HG03558 (cell line): ENCODE results near the gene C16orf90.
A peak's percentile ranks its signal among the peaks of the same experiment; 100 is the strongest.

Experiments
- ATAC-seq: cut with Tn5 transposase; IDR thresholded peaks from one replicate; pipeline ENCODE4 v1.9.1; 2021; ENCODE audit warnings: moderate number of reproducible peaks; ENCODE audit not compliant: unreplicated experiment; ENCODE audit errors: extremely low read depth

Gene C16orf90

DNA sequence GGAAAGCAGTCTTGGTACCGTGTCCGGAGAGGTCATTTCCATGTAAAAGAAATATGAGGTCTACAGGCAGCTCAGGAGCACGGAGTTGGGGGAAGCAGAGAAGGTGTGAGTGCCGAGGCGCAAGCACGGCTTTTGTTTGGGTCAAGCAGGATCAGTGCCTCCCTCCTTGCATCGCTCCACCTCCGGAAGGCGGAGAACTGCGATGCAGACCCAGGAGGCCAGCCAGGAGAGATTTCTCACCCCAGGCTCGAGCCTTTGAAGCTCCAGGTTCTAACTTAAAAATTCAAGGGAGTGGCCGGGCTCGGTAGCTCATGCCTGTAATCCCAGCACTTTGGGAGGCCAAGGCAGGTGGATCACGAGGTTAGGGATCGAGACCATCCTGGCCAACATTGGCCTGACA, 26.8 kb downstream of the C16orf90 start:
- no peak for ATAC-seq

DNA sequence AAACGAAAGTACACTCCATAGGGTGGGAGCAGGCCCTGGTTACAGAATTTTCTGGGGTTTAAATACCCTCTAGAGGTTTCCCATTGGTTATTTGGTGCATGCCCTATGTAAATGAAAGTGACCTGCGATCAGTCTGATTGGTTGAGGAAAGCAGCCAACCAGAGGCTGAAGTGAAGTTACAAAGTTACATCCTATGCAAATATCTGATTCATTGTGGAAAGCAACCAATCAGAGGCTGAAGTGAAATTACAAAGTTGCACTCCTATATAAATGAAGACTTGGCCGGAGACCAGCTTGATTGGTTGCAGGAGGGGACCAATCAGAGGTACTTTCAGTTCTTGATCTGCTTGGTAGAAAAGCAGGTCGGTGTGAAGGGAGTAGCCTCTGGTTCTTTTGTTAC, 27.4 kb downstream of the C16orf90 start:
- no peak for ATAC-seq

DNA sequence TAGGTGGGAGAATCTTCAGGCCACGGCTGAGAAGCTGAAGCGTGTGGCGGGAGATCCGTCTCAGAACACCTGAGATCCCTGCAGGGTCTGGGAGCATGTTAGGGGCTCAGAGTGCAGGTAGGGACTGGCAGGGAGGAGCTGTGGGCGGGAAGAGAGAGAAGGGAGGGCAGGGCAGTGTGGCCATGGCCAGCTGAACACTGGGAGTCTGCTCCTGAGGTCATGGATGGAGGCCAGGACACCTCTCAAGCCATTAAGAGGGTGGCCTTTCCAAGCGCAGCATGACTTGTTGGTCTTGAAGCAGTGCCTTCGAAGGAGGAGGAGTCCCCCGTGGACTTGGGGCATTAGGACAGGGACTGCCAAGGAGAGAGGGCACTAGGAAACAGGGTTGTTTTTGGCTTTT, 28.1 kb downstream of the C16orf90 start:
- no peak for ATAC-seq

DNA sequence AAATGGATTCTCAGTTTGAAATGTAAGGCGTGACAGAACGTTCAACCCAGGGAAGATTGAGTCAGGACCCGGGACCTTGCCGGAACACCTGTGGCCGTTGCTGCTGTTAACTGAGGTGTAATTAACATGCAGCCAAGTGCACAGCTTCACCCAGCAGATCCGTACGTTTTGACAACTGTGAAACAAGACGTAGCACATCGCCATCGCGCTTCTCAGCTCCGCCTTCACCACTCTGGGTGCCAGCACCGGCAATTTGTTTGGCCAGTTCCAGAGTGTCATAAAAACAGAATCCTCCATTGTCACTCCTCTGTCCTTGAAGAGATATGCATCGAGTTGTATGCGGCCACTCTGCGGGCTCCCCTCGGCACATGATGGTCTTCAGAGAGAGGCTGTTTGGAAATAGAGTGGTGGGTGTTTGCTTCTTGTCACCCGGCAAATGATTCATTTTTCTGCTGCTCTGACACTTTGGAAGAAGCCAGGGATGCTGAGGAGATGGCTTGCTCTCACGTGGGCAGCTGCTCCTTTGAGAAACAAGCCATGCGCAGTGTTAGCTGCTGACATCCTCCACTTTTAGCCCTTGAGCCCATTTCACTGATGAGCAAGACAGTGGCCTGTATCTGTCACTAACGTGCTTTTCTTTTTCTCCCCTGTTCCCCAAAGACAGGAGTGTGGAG, 29.2 kb downstream of the C16orf90 start:
- ATAC-seq, result no peak

DNA sequence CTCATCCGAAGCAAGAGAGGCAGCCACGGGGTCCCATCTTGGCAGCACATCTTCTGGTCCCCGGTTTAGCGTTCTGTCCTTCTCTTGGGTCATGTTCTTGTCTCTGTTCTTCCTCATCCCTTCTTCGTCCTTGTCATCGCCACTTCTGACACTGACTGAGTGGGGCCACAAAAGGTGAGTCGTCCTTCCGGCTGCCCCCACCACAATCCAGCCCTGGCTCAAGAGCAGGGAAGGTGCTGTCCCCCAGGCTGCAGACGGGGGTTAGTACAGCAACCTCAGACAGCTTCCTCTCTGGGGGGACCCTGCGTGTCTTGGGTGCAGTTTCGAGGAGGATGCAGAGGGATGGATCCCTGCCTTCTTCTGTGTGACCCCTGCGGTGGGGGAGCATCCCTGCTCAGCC, 30.0 kb downstream of the C16orf90 start:
- no peak for ATAC-seq

DNA sequence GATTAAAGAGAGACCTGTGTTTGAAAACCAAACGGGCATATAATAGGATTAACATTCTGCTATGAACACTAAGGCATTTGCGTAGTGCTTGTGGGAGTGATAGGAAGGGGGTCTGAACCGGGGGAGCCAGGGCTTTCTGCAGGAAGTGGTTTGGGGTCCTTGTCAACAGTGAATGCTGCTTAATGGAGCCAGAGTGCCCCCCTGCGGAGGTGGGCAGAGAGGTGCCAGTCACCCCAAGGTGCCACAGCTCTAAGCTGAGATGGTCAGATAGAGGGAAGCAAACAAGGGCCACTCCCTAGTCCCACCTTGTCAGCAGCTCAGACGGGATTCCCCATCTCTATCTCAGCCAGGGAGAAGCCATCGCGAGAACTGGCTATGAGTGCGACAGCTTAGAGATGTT, 34.1 kb downstream of the C16orf90 start:
- no peak for ATAC-seq

DNA sequence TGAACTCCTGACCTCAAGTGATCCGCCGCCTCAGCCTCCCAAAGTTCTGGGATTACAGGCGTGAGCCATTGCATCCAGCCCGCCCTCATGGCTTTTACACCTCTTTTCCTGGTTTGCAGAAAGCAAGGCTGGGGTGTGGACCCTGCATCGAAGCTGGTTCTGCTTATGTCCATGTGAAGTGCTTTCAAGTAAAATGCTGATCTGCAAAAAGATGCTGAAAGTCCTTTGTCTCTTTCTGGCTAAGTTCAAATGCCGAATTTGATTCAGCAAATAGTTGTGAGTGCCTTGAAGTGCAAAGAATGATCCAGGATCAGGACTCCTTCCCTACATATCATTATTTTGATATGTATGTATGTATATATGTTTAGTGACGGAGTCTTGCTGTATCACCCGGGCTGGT, 34.7 kb downstream of the C16orf90 start:
- no peak for ATAC-seq

DNA sequence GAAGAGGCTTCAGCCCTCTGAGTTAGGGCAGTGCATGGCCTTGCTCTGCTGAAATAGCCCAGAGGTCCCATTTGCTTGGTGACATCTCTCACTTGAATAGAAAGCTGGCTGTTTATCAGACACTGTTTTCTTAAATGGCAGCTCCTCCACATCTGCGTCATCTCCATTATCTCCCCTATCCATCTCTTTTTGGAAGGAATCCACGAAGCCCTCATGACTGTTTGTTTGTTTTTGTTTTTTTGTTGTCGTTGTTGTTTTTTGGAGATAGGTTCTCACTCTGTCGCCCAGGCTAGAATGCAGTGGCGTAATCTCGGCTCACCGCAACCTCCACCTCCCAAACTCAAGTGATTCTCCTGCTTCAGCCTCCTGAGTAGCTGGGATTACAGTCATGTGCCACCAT, 35.2 kb downstream of the C16orf90 start:
- no peak for ATAC-seq

DNA sequence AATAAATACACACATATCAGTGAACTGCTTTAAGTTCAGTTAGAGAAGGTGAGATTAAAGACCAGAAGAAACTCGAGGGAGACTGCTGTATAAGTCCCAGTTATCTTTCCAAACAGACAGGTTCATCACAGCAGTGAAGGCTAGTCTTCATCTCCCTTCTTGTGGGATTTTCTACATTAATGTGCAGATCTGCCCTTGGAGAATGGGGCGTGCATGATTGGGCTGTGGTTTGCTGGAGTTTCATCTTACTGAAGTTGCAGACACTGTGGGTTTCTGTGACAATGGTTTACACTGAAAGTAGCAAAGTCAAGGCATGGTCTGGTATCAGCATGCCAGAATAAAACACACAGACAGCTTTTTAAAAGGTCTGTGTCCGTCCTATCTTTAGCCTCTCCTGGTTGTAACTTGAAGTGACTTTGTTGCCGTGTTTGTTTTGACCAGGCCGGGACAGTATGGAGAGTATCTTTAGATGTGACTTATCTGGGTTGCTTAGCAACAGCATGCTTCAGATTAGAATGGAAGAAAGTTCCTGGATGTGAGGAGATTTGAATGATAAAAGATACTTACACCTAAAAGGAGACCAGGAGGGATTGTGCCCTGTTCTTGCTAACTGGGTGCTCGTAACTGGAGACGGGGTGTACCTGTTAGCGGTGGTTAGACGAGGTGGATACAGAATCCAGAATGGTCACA, 35.7 kb downstream of the C16orf90 start:
- ATAC-seq, result no peak

DNA sequence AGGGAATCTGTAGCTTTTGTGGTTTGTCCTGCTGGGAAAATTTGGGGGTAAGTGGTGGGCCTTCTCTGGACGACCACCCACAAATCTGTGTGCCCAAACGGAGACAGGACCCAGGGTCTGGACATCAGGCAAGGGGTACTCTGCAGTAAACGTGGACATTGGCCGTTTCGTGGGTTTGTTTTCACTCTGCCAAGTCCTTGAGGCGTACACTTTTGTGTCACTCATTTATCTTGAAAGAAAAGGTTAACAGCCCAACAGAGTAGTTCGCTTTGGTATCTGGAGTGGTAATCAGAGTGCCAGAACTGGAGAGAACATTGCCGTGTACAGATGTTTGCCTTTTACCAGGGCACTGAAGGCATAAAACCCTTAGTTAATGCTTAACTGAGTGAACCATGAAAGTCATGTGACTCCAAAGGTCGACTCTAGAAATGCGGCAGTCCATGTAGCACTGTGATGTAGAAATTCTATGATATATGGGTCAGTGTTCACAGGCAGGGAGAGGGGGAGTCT, 36.4 kb downstream of the C16orf90 start:
- ATAC-seq, result no peak

DNA sequence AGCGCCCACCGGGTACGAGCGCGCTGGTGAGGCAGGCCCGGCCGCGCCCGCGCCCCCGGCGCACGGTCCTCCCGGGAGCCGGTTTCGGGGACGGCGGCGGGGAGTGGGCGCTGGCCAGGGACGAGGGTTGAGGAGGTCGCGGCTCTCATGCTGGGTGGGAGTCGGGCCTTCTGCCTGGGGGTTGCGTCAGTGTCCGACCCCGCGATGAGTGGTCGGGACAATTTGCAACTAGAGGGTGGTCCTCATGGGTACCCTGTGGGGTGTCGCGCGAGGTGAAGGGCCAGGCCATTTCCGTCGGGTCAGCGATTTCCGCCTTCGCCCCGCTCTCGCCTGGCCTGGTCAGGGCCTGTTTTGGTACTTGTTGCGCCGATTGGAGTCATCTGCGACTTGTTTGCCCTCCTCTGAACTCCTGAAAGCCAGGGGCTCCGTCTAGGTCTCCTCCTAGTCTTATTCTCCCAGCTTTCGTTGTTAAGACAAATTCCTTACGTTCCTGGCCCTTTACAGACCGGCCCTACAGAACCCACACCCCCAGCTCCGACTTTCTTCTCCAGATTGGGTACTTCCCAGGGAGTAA, 36.9 kb downstream of the C16orf90 start:
- ATAC-seq, result no peak

DNA sequence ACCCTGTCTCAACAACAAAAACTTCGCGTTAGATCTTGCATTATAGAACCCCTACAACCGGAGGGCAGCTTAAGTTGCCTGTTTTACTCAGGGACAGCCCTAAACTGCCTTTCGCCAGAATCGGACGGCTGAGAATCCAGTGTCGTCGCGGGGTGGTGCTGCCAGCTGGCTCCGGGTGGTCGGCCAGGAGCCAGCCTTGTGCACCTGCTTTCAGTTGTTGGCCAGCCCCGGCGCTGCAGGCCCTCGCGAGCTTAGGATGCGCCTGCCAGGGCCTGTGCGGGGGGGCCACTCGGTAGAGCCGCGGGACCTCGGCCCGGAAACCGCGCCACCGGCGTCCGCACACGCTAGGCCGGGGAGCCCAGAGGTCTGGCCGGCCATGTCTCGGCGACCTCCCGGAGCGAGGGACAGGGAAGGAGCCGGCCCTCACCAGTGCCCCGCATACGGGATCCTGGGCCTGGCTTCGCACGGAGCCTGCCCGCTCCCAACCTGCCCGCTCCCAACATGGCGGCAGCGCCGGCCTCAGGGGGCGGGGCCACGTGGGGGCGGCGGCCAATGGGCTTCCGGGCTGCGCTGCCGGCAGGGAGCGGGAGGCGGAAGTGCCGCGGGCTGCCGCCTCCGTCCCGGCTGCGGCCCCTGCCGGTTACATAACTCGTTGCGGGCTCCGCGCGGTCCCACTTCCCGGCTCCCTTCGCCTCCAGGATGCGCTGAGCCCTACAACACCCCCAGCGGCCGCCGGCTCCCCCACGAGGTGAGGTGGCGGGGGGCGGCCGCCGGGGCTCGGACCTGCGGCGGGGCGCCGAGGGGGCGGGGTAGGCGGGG, 37.6 kb downstream of the C16orf90 start:
- ATAC-seq, result peak; percentile 45

DNA sequence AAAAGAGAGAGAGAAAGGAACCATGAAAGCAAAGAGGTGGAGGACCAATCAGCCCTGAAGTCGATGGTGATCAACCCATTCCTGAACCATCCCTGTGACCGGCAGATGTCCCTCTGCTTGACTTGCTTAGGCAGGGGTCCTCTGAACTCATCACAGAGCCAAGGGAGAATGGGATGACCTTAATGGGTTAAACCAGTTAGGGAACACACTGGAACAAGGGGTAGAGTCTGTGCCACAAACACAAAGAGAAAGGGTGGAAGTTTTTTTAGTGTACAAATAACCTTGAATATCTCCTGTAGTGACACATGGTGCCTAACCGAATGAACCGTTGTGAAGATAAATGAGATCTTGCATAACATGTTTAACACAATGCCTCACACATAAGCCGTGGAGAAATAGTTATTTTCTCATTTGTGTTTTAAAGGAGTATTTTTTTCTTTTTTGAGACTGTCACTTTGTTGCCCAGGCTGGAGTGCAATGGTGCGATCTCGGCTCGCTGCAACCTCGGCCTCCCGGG, 40.6 kb downstream of the C16orf90 start:
- ATAC-seq, result no peak

DNA sequence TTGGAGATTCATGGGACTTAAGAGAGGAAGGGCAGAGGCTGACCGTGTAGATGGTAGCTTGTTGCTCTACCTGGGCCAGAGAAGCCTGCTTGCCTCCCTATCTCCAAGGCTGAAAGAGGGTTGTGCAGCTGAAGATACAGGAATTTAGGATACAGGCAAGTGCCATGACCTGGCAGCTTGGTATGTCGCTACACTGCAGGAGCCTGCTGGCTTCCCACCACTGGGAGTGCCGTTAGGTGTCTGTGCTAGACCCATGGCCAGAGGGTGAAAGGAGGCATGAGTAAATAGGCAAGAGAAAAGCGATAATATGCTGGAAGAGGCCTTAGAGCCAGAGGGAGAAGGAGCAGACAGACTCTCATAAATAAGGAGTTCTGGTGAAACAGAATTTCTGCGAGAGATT, 41.2 kb downstream of the C16orf90 start:
- no peak for ATAC-seq

DNA sequence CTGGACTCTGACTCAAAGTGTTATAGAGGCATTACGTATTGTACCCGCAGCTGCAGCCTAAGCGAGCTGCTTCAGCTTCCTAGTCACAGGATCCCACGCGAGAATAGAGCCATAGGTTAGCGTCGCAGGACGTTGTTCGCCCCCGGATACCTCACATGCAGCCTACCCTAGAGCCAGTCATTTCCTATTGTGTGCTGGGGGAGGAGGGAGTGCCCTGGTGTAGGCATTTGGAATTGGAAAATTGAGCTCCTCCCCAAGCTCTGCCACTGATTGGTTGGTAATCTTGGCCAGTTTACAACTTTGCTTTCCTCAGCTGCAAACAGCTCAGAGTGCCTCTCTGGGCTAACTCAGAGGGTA, 51.3 kb downstream of the C16orf90 start:
- no peak for ATAC-seq
